NCI-H510A treated with DMSO at 0.1 percent for 48 hours (cell line): ENCODE measurements around the gene HPS1.

Experiments
- DNase-seq: peaks from one replicate; lab custom pipeline; 2025; lab: John Stamatoyannopoulos, UW

HPS1 gene

GRCh38 chr10:98463976-98464754, 17.4 kb upstream of the HPS1 start:
- no peak for DNase-seq

GRCh38 chr10:98463016-98463415, 16.3 kb upstream of the HPS1 start:
- no peak for DNase-seq

- DNase-seq: no peak
Measured at GRCh38 chr10:98461500-98461842, 14.7 kb upstream of the HPS1 start.

- no peak for DNase-seq
Measured at GRCh38 chr10:98460837-98461499, 14.2 kb upstream of the HPS1 start.

- DNase-seq: no peak
Measured at GRCh38 chr10:98458809-98459784, 12.4 kb upstream of the HPS1 start.

GRCh38 chr10:98457721-98458120, 11.0 kb upstream of the HPS1 start:
- no peak for DNase-seq

- DNase-seq: no peak
Measured at GRCh38 chr10:98456686-98457482, 10.1 kb upstream of the HPS1 start.

- DNase-seq: no peak
Measured at GRCh38 chr10:98456043-98456570, 9.4 kb upstream of the HPS1 start.

GRCh38 chr10:98453729-98454128, 7.0 kb upstream of the HPS1 start:
- DNase-seq: no peak

GRCh38 chr10:98450618-98451017, 3.9 kb upstream of the HPS1 start:
- no peak for DNase-seq

GRCh38 chr10:98449287-98449686, 2.6 kb upstream of the HPS1 start:
- DNase-seq: no peak

GRCh38 chr10:98446151-98446660, 529 bp downstream of the HPS1 start:
- peak; percentile 20 for DNase-seq

GRCh38 chr10:98445200-98445812, 1.4 kb downstream of the HPS1 start:
- no peak for DNase-seq

GRCh38 chr10:98444314-98445006, 2.3 kb downstream of the HPS1 start:
- DNase-seq: no peak

GRCh38 chr10:98438715-98439114, 8.0 kb downstream of the HPS1 start:
- DNase-seq: no peak

GRCh38 chr10:98436704-98437103, 10.0 kb downstream of the HPS1 start:
- no peak for DNase-seq

- DNase-seq: no peak
Measured at GRCh38 chr10:98435178-98435577, 11.6 kb downstream of the HPS1 start.

- no peak for DNase-seq
Measured at GRCh38 chr10:98433881-98434732, 12.6 kb downstream of the HPS1 start.

- DNase-seq: no peak
Measured at GRCh38 chr10:98433371-98433770, 13.4 kb downstream of the HPS1 start.
